HG03520 (cell line): ENCODE measurements around the gene TOR2A.

Source experiments
- ATAC-seq: cut with Tn5 transposase; IDR thresholded peaks from one replicate; pipeline ENCODE4 v1.9.1; 2021; ENCODE audit warnings: mild to moderate bottlenecking, moderate library complexity; ENCODE audit not compliant: unreplicated experiment

TOR2A gene

DNA sequence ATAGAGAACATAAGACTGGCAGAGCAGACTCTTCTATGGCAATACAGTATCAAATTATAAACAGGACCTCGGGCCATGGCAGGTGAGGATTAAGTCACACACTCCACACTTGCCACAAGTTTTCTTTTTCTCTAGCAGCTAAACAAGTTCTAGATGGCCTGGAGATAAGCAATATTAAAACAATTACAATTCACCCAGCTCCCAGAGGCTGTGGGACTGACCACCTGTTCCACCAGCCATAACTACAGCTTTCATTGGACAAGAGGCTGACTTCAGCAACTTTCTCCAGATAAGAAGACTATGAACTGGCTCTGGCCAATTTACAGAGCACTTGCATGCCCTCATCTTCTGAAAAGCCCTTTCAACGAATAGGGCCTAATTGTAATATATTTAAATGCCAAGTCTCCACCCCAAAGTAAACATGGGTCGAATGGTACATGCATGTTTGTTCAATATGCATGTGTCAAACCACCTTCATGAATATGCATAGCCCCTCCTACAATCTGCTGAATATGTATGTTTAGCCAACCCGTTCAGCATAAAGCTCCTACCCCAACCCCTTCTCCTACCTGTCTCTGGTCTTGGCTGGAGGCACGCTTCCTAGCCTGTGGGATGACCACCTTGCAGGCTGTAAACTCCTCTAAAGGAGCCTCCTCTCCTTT, 34.4 kb downstream of the TOR2A start:
- ATAC-seq, result no peak

DNA sequence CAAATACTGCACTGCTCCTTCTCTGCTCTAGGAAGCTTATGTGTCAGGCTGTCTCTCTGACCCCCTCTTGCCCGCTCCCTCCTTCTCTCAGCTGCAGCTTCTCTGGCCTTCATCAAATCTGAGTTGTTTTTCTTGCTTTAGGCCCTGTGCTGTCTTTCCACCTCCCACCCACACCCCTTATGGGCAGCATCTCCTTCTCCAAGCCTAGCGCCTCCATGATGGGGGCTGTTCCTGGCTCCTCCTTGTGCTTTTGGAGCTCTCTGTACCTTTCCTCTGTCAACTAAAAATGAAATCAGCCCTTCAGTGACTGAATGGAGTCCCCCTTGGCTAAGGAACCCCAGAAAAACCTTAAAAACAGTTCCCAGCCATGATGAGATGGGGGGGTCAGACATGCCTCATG, 35.0 kb downstream of the TOR2A start:
- ATAC-seq, result no peak

DNA sequence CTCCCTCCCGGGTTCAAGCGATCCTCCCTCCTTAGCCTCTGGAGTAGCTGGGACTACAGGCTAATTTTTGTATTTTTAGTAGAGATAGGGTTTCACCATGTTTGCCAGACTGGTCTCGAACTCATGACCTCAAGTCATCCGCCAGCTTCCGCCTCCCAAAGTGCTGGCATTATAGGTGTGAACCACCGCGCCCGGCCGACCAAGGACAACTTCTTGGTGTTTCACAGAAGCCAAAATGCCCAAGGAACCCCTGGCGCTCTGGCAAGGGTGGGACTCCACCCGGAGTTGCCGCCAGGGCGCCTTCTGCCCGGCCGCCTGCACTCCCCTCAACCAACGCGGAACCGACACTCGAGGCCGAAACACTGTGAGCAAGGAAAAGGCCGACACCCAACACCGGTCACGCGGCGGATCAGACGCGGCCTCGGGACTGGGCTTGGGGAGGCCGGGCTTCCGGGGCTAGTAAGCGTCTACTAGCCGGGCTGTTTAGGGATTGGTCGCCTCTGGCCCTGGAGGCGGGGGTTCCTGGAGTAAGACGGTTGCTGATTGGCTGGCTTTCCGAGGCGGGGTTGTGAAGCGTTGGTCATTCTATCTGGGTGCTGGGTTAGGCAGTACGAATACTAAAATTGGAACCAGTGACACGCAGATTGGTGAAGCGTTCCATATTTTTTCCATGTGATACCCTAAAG, 36.0 kb downstream of the TOR2A start:
- peak; percentile 81 for ATAC-seq

GRCh38 chr9:127698386-127698785, 36.7 kb downstream of the TOR2A start:
- no peak for ATAC-seq

DNA sequence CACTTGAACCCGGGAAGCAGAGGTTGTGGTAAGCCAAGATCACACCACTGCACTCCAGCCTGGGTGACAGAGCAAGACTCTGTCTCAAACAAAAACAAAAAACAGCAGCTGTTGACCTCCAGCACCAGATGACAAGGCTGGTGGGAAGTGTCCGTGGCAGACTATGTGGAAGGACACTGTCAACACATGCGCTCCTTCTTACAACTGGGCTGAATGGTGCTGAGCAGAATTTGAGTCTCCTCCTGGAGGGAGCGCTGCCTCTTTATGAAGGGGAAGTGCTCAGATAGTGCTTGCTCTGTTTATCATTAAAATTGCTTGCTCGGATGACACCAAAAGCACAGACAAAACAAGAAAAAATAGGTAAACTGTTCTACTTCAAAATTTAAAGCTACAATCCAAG, 37.5 kb downstream of the TOR2A start:
- no peak for ATAC-seq

GRCh38 chr9:127694890-127695720, 40.0 kb downstream of the TOR2A start:
- ATAC-seq, result no peak

- no peak for ATAC-seq
These were observed 41.4 kb downstream of the TOR2A start for GRCh38 chr9:127693697-127694096.

DNA sequence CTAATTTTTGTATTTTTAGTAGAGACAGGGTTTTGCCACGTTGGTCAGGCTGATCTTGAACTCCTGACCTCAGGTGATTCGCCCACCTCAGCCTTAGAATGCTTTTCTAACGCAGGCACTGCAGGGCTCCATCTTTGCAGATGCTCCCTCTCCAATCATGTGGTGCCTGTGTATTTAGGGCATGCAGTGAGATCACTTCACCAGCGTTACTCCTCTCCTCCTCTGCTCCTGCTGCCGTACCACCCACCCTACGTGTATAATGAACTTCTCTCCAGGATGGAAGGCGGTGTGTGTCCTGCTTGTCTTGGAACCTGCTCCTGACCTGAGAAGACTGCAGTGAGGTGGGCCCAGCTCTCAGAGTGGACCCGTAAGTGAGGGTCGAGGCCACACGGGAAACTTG, 42.0 kb downstream of the TOR2A start:
- ATAC-seq, result no peak

DNA sequence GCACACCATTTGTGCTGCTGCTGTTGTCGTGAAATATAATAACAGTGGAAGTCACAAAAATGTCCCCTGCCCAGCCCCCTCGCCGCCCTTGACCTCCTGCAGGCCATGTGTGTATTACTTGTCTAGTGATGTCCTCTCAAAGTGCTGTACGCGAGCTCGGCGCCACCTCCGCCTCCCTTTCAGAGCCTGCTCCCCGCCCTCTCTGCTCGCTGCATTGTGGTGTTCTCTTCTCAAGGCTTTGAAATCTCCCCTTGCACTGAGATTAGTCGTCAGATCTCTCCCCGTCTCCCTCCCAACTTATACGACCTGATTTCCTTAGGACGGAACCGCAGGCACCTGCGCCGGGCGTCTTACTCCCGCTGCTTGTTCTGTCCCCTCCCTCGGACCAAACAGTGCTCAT, 43.0 kb downstream of the TOR2A start:
- no peak for ATAC-seq

DNA sequence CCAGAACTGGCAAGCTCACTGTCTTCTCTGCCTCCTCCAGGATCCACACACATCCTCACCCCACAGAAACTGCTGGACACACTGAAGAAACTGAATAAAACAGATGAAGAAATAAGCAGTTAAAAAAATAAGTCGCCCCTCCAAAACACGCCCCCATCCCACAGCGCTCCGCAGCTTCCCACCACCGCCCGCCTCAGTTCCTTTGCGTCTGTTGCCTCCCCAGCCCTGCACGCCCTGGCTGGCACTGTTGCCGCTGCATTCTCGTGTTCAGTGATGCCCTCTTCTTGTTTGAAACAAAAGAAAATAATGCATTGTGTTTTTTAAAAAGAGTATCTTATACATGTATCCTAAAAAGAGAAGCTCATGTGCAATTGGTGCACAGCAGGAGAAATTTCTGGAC, 44.4 kb downstream of the TOR2A start:
- ATAC-seq, result no peak

DNA sequence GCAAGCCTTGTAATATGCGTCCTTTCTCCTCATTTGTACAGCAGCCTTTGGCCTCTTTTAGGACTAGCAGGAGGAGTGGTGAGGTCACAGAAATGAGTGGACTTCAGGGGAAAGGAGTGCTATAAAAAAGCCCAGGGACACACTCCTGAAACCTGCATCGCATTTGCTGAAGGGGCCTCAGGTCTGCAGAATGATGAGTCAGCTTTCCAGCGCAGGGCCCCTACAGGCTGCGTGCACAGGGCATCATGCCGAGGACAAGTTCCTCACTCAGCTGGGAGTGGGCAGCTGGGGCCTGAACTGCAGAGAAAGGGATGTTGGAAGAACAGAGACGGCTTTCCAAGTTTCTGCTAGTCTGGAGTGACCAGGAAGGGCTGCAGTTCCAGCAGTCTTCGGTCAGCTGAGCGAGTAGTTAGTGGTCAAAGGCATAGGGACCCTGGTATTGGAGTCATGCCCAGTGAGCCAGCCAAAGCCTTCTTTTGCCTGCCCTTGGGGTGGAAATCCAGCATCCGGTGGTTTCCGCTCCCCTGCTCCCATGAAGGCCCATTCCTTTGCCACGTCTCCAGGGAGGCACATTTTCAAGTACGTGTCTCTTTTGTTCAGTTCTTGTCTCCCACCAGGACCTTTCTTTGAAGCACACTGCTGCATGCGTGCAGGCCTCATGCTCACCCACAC, 45.6 kb downstream of the TOR2A start:
- no peak for ATAC-seq

DNA sequence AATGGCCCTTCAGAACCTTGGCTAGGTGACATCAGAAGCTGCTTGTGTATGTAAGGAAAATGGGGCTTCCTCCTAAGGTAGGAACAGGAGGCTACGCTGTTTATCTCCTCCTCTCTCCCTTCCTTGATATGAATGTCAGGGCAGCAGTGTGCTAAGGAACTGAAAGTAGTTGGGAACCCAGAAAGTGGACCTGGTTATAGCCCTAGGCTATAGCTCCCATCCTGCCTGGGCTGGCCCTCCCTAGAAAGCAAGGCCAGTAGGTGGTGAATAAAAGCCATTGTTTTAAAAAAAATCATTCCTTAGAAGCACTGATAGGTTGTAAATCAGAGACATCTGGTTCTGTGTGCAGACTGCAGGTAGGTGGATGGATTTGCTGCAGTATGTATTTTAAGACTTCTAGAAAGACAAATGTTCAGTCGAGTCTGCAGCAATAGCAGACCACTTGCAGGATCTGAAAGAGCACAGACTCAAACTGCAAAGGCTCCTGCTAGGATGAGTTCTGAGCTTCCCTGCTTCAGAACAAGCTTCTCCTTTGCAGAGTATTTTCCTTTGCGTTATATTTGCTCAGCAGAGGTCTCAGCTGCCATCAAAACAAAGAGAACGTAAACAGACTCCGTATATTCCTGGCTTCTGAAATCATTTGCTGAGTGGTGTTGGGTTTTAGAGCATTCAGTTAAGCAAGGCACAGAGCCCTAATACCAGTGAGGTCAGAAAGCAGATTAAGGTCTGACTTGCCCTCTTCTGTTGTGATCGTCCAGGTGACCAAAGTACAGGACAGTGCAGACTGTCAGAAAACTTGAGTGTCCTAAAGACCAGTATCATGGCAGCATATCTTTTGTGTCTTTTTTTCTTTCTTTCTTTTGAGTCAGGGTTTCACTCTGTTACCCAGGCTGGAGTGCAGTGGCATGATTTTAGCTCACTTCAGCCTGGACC, 48.4 kb downstream of the TOR2A start:
- no peak for ATAC-seq

- ATAC-seq, result no peak
These were observed 50.5 kb downstream of the TOR2A start for GRCh38 chr9:127684576-127684975.

DNA sequence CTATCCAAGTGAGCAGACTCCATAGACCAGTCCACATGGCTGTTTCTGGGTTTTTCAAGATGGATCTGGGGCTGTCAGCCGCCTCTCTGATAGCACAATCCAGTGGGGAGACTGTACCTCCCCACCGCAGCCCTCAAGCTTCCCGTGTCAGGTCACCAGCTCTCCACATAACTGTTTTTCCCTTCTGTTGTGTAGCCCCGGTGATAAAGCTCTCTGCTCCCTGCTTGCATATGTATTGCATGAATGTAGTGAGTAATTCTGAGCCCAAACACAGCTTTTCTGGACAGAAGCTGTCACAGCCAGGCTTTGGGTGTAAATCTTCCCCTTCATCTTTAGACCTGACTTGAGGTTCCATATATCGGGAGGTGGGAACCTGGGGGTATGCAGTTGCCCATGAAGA, 51.4 kb downstream of the TOR2A start:
- no peak for ATAC-seq

DNA sequence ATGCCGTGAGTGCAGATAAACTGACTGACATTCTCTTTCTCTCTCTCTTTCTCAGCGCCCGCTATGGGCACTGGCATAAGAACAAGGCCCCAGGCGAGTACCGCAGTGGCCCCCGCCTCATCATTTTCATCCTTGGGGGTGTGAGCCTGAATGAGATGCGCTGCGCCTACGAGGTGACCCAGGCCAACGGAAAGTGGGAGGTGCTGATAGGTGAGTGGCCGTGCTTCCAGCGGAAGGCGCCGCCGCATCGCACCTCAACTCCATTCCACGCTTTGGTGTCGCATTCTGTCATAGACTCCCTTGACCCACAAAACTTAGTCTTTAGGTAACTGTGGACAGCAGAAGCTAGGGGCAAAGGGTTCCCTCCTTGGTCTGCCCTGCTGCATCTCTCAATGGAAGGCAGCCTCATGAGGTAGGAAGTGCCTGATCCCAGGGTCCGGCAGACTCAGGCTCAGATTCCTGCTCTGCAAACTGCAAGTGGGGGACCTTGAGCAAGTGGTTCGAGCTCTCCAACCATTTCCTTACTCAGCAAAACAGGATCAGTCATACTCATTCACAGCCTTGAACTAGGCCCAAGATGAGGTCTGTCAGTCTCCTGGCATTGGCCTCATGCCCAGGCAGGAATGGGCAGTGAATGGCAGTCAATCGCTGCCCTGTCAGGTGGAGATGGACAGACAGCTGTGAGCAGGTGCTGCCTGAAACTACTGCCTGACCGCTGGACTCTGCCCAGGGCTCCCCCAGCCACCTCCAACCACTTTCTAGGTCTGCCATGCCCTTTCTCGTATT, 52.5 kb downstream of the TOR2A start:
- ATAC-seq, result no peak
